ENCODE data around the gene TMEM253.

The TMEM253 gene

GRCh38 chr14:21066882-21067502 is 33.9 kb upstream of the TMEM253 start:
- no peaks in the 10 kb centered on the region for H3K27me3 ChIP-seq (ENCODE audit: control insufficient read depth, insufficient read depth, low read length)
- peak; percentile 16 for TF ChIP-seq CTCF (IDR thresholded peaks at IDR 0.05)
- H3K9ac ChIP-seq, result no peak overlapping the region
- no peak overlapping the region for H3K4me2 ChIP-seq (ENCODE audit: low read length)
- no peaks in the 10 kb centered on the region for H3K9me3 ChIP-seq (ENCODE audit: control insufficient read depth, low read length)
- H2AFZ ChIP-seq, result no peak overlapping the region
- no peaks in the 10 kb centered on the region for H3K36me3 ChIP-seq (ENCODE audit: control insufficient read depth, insufficient read depth, low read length)
- peaks cover 20% of the 10 kb centered on the region for H3K4me1 ChIP-seq
- H3K27ac ChIP-seq, result no peak overlapping the region
- H3K79me2 ChIP-seq, result peaks cover under 1% of the 10 kb centered on the region
- H3K4me3 ChIP-seq (ENCODE audit: low read depth, low read length), result no peak overlapping the region

DNA sequence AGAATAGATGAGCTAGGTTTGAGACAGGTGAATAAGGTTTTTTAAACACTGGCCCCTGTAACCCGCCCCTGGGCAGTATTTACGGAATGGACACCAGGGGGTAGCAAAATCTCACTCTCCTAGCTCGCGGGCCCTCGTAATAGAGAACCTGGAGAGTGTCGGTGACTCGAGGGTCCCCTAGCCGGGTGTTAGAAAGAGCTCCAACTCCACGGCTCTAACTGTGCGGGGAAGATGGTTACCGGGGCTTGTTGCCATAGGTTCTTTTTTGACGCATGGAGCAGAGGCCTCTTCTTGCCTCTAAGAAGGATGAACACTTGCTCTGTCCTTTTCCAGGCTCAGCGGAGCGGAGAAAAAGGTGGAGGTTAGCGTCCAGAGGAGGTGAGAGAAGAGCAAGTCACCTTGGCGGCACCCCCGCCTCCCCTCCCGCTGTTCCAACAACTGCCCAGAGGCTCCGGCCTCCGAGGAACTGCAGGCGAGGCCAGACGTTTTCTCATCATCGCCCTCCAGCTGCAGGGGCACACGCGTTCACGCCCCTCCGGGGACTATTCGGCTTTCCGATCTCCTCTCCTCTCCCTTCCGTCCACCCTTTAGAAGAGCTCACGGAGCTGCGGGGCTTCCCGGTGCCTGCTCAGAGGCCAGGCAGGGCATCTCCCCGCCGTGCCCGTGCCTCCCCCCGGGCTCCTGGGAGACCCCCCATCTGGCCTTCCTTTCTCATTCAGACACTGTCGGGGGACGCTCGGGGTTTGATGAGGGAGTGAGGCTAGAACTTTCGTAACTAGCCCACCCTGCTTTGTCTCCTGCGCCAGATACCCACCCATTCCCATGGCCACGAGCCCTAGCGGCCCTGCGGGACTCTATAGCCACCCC is 32.1 kb upstream of the TMEM253 start:
- Histone ChIP-seq H2AFZ (peak overlapping the region; percentile 94), H3K4me3 (ENCODE audit: low read depth, low read length) (peak overlapping the region; percentile 4), H3K9me3 (ENCODE audit: control insufficient read depth, low read length) (no peaks in the 10 kb centered on the region), H3K27ac (peak overlapping the region; percentile 61), H3K79me2 (peaks cover 2% of the 10 kb centered on the region), H3K4me1 (peaks cover 25% of the 10 kb centered on the region), H3K4me2 (ENCODE audit: low read length) (peak overlapping the region; percentile 96), H3K36me3 (ENCODE audit: control insufficient read depth, insufficient read depth, low read length) (no peaks in the 10 kb centered on the region), H3K9ac (no peak overlapping the region), H3K27me3 (ENCODE audit: control insufficient read depth, insufficient read depth, low read length) (no peaks in the 10 kb centered on the region)
- TF ChIP-seq CTCF (IDR thresholded peaks at IDR 0.05), result peak; percentile 79

DNA sequence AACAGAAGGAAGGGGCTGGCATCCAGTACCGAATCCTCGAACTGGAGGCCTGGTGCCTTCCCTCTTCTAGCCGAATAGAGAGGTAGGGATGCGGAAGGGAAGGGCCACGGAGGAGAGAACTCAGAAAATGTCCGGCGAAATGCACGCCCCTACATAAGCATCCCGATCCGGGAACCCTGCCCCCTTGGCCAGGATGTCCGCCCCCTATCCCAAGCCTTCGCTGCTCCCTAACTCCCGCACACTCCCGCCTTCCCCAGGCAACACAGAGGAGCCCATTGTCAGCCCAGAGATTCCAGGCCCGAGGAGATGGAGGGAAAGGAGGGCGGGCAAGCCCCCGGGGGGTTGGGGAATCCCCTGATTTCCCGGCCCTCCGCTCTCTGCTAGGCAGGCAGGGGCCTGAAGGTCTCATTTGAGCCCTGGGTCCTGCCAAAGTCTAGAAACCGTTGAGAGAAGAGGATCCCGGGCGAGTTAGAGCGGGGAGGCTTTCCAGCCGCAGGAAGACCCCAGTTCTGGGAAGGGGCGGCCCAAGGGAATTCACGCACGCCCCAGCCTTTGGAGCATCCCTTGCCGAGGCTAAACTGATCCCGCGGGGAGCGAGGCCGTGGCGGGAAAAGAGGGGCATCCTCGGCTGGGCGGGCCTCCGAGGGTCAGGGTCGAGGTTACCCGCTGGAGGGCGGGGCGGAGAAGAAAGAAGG is 31.3 kb upstream of the TMEM253 start:
- Histone ChIP-seq H3K27ac (peak overlapping the region; percentile 61), H3K4me1 (peaks cover 25% of the 10 kb centered on the region), H3K36me3 (ENCODE audit: control insufficient read depth, insufficient read depth, low read length) (no peaks in the 10 kb centered on the region), H3K9me3 (ENCODE audit: control insufficient read depth, low read length) (no peaks in the 10 kb centered on the region), H2AFZ (peak overlapping the region; percentile 94), H3K4me2 (ENCODE audit: low read length) (peak overlapping the region; percentile 96), H3K9ac (no peak overlapping the region), H3K27me3 (ENCODE audit: control insufficient read depth, insufficient read depth, low read length) (no peaks in the 10 kb centered on the region), H3K79me2 (peaks cover 4% of the 10 kb centered on the region), H3K4me3 (ENCODE audit: low read depth, low read length) (peak overlapping the region; percentile 50)
- no peak for TF ChIP-seq CTCF (IDR thresholded peaks at IDR 0.05)

- H3K4me2 ChIP-seq (ENCODE audit: low read length), result peak within 1 kb of the TSS; percentile 96
- peak within 1 kb of the TSS; percentile 94 for H3K4me3 ChIP-seq (ENCODE audit: low read depth, low read length)
- TF ChIP-seq CTCF (IDR thresholded peaks at IDR 0.05), result no peak
- peaks cover 6% of the 10 kb centered on the region for H3K79me2 ChIP-seq
- peak within 1 kb of the TSS; percentile 75 for H3K27ac ChIP-seq
- no peaks in the 10 kb centered on the region for H3K9me3 ChIP-seq (ENCODE audit: control insufficient read depth, low read length)
- no peaks in the 10 kb centered on the region for H3K36me3 ChIP-seq (ENCODE audit: control insufficient read depth, insufficient read depth, low read length)
- no peak within 1 kb of the TSS for H3K9ac ChIP-seq
- H3K27me3 ChIP-seq (ENCODE audit: control insufficient read depth, insufficient read depth, low read length), result no peaks in the 10 kb centered on the region
- peaks cover 25% of the 10 kb centered on the region for H3K4me1 ChIP-seq
- peak within 1 kb of the TSS; percentile 94 for H2AFZ ChIP-seq
These were observed 30.7 kb upstream of the TMEM253 start, which contains the start of gene ARHGEF40 for GRCh38 chr14:21070083-21070609. Gene ARHGEF40, plus strand, starts transcription at chr14:21070304. Its CDS starts 93 bp downstream, at chr14:21070397.
